Hepatocyte (in vitro differentiated cells): ENCODE measurements around the gene RUSF1.

Source experiments
- CTCF ChIP-seq: fragments of 200-600 bp; sonication (generic); IDR thresholded peaks from 2 replicates; pipeline ENCODE4 v1.5.1; 2016; ENCODE audit warnings: antibody characterized with exemption, mild to moderate bottlenecking; ENCODE audit not compliant: poor library complexity
- EZH2 ChIP-seq: fragments of 200-600 bp; sonication (generic); IDR thresholded peaks from 2 replicates; pipeline ENCODE4 v1.6.1; 2016; ENCODE audit warnings: antibody characterized with exemption, mild to moderate bottlenecking, borderline replicate concordance

- TF ChIP-seq EZH2 (no peak), CTCF (no peak)
Observed at GRCh38 chr16:31535737-31536136, 27.5 kb upstream of the RUSF1 start.
